K562 (cell line): ENCODE data around the gene MICOS13. TPM values are rescaled to one million over a fixed set of nuclear protein-coding genes. Genes with fewer than 3 reads are reported as not detected.

ENCODE experiments used
- SRSF9 ChIP-seq: fragments of 200-400 bp; formaldehyde crosslinking; IDR thresholded peaks from 2 replicates; pipeline ENCODE4 v1.6.1; 2017; ENCODE audit warnings: low read depth, low read length, borderline replicate concordance
- ZKSCAN1 ChIP-seq: fragments of 150-350 bp; IDR thresholded peaks from 2 replicates; pipeline ENCODE4 v1.6.1; 2016; ENCODE audit warnings: low read depth, low read length
- ZNF282 ChIP-seq: sonication (generic); formaldehyde crosslinking; IDR thresholded peaks from 2 replicates; pipeline ENCODE4 v1.8.1; 2023; ENCODE audit warnings: missing genetic modification reagents
- polyA plus RNA-seq, 8 experiments: library from polyadenylated mRNA; depleted of rRNA in 4 of 8; stranded (reverse) in 5 of 8; unstranded in 3 of 8; fragments of >200 nt; fragmentation: Nextera tagmentation in 2 of 8; fragmentation: Illumina TruSeq in 1 of 8; extraction: Ambion mirVana in 2 of 8; extraction: Trizol in 1 of 8; gene quantifications; 2 replicates each; pipeline versions ENCODE4 v1.2.1 to v1.2.3, GENCODE V29; 2011 to 2014; ENCODE audit warnings: inconsistent platforms in 1 of 8, missing spikeins in 1 of 8
- total RNA-seq, 7 experiments: library from RNA; depleted of rRNA in 6 of 7; stranded (reverse); fragments of >200 nt in 6 of 7; fragmentation: Illumina TruSeq in 2 of 7; extraction: Trizol in 2 of 7; gene quantifications; 2 replicates each; pipeline versions ENCODE4 v1.2.1 to v1.2.3, GENCODE V29; 2011 to 2021; ENCODE audit warnings: low replicate concordance in 1 of 7
- TF ChIP-seq, protein P1 (sequence below): fragments of 450-650 bp; IDR thresholded peaks from 2 replicates; pipeline ENCODE4 v1.7.1; 2018; ENCODE audit warnings: mild to moderate bottlenecking, low read depth; ENCODE audit not compliant: partially characterized antibody
- TF ChIP-seq, protein P2 (sequence below): fragments of 250-450 bp; sonication (Bioruptor Pico); IDR thresholded peaks from 2 replicates; pipeline ENCODE4 v1.5.0; 2021
- TF ChIP-seq, protein P3 (sequence below): sonication (generic); formaldehyde crosslinking; IDR thresholded peaks from 2 replicates; pipeline ENCODE4 v1.8.1; 2022; ENCODE audit warnings: missing genetic modification reagents
- TF ChIP-seq, protein P4 (sequence below), 2 experiments: fragments of 450-650 bp in 1 of 2; sonication (generic) in 1 of 2; formaldehyde crosslinking in 1 of 2; IDR thresholded peaks; 2 replicates each; pipeline versions ENCODE4 v1.7.1 to v1.9.0; 2016 to 2022; ENCODE audit warnings: inconsistent platforms in 1 of 2, mild to moderate bottlenecking in 1 of 2, missing genetic modification reagents in 1 of 2

MICOS13 gene
- total and polyA plus RNA-seq, 9 of the 15 experiments (the other 6 are each of a cell fraction or from before 2014, with no cell fraction given): 15.5 to 220 (median 49.4) TPM

DNA sequence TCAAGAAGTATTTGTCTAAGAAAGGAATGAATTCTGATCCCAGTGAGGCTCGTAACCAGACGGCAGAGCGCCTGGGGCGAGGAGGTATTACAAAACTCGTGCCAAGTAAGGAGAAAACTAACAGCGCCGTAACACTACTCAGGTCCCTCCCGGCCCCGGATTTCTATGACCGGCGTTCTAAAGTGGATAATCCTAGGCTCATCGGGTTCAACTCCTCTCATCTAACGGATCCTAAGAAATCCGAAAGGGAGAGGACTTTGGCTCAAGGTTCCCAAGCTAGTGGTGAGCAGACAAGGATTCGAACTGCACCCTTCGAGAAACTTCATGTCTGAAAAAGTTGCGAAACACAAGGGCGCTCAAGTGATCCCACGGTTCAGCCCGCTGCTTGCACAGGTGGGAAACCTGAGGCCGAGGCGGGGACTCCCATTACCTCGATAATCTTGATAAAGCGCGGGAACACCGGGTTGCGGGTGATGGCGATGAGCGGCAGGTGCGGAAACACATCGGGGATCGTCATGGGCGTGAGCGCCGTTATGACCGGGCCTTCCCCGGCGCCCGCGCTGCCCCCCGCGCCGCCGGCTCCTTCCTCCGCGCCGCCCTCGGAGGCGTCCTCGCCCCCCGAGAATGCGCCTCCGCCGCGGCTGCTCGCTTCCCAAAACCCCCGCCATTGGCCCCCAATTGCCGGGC, 39.1 kb upstream of the MICOS13 start (continued):
- TF ChIP-seq, protein P1, sequence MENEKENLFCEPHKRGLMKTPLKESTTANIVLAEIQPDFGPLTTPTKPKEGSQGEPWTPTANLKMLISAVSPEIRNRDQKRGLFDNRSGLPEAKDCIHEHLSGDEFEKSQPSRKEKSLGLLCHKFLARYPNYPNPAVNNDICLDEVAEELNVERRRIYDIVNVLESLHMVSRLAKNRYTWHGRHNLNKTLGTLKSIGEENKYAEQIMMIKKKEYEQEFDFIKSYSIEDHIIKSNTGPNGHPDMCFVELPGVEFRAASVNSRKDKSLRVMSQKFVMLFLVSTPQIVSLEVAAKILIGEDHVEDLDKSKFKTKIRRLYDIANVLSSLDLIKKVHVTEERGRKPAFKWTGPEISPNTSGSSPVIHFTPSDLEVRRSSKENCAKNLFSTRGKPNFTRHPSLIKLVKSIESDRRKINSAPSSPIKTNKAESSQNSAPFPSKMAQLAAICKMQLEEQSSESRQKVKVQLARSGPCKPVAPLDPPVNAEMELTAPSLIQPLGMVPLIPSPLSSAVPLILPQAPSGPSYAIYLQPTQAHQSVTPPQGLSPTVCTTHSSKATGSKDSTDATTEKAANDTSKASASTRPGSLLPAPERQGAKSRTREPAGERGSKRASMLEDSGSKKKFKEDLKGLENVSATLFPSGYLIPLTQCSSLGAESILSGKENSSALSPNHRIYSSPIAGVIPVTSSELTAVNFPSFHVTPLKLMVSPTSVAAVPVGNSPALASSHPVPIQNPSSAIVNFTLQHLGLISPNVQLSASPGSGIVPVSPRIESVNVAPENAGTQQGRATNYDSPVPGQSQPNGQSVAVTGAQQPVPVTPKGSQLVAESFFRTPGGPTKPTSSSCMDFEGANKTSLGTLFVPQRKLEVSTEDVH: no peak
- TF ChIP-seq, protein P2, sequence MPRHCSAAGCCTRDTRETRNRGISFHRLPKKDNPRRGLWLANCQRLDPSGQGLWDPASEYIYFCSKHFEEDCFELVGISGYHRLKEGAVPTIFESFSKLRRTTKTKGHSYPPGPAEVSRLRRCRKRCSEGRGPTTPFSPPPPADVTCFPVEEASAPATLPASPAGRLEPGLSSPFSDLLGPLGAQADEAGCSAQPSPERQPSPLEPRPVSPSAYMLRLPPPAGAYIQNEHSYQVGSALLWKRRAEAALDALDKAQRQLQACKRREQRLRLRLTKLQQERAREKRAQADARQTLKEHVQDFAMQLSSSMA (CRISPR knock-in tag): no peak
- TF ChIP-seq, protein P3, sequence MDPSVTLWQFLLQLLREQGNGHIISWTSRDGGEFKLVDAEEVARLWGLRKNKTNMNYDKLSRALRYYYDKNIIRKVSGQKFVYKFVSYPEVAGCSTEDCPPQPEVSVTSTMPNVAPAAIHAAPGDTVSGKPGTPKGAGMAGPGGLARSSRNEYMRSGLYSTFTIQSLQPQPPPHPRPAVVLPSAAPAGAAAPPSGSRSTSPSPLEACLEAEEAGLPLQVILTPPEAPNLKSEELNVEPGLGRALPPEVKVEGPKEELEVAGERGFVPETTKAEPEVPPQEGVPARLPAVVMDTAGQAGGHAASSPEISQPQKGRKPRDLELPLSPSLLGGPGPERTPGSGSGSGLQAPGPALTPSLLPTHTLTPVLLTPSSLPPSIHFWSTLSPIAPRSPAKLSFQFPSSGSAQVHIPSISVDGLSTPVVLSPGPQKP (CRISPR knock-in tag): no peak
- TF ChIP-seq, protein P4, sequence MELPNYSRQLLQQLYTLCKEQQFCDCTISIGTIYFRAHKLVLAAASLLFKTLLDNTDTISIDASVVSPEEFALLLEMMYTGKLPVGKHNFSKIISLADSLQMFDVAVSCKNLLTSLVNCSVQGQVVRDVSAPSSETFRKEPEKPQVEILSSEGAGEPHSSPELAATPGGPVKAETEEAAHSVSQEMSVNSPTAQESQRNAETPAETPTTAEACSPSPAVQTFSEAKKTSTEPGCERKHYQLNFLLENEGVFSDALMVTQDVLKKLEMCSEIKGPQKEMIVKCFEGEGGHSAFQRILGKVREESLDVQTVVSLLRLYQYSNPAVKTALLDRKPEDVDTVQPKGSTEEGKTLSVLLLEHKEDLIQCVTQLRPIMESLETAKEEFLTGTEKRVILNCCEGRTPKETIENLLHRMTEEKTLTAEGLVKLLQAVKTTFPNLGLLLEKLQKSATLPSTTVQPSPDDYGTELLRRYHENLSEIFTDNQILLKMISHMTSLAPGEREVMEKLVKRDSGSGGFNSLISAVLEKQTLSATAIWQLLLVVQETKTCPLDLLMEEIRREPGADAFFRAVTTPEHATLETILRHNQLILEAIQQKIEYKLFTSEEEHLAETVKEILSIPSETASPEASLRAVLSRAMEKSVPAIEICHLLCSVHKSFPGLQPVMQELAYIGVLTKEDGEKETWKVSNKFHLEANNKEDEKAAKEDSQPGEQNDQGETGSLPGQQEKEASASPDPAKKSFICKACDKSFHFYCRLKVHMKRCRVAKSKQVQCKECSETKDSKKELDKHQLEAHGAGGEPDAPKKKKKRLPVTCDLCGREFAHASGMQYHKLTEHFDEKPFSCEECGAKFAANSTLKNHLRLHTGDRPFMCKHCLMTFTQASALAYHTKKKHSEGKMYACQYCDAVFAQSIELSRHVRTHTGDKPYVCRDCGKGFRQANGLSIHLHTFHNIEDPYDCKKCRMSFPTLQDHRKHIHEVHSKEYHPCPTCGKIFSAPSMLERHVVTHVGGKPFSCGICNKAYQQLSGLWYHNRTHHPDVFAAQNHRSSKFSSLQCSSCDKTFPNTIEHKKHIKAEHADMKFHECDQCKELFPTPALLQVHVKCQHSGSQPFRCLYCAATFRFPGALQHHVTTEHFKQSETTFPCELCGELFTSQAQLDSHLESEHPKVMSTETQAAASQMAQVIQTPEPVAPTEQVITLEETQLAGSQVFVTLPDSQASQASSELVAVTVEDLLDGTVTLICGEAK (IDR thresholded peaks at IDR 0.05): no peak
- TF ChIP-seq, protein P4 (CRISPR knock-in tag; IDR thresholded peaks at IDR 0.05): 0 out of 2 replicates have a peak, but pooled peaks have one; percentile 34
- TF ChIP-seq ZKSCAN1: no peak
- TF ChIP-seq ZNF282 (CRISPR knock-in tag): 0 out of 2 replicates have a peak, but pooled peaks have one; percentile 66
- TF ChIP-seq SRSF9: no peak
